Ectodermal cell (in vitro differentiated cells): ENCODE measurements around the gene FPGT.

Experiments
- H3K27ac ChIP-seq: 2 replicates; pipeline ENCODE4 v1.7.0; 2013; ENCODE audit warnings: mild to moderate bottlenecking, low read depth, low read length; ENCODE audit not compliant: insufficient read depth, poor library complexity, severe bottlenecking
- H3K27me3 ChIP-seq: 2 replicates; pipeline ENCODE4 v1.7.0; 2013; ENCODE audit warnings: mild to moderate bottlenecking, low read length; ENCODE audit not compliant: insufficient read depth, control insufficient read depth, poor library complexity, severe bottlenecking
- H3K36me3 ChIP-seq: one replicate; pipeline ENCODE4 v1.7.0; 2013; ENCODE audit warnings: low read length; ENCODE audit not compliant: control insufficient read depth, insufficient read depth
- H3K4me1 ChIP-seq: one replicate; pipeline ENCODE4 v1.7.0; 2013; ENCODE audit warnings: low read length; ENCODE audit not compliant: control insufficient read depth, insufficient read depth
- H3K4me3 ChIP-seq: 2 replicates; pipeline ENCODE4 v1.7.0; 2013; ENCODE audit warnings: low read depth, low read length, control low read depth; ENCODE audit not compliant: insufficient read depth
- H3K9me3 ChIP-seq: 2 replicates; pipeline ENCODE4 v1.7.0; 2013; ENCODE audit warnings: mild to moderate bottlenecking, low read length, moderate library complexity; ENCODE audit not compliant: control insufficient read depth
- WGBS, 2 experiments: methylation state at CpG; one replicate each; pipeline ENCODE4 v1.1.7; 2013; ENCODE audit warnings: missing lambda C conversion rate in 2 of 2; 5-methylcytosine and 5-hydroxymethylcytosine counted together

Gene FPGT

GRCh38 chr1:74205266-74205665 is 7.2 kb downstream of the FPGT start:
- 88 to 100% methylated on average over 2 of the region's 2 CpGs for WGBS, 2 experiments
- no peaks in the 10 kb centered on the region for H3K27me3 ChIP-seq
- no peaks in the 10 kb centered on the region for H3K4me1 ChIP-seq
- H3K4me3 ChIP-seq, result no peak overlapping the region
- no peaks in the 10 kb centered on the region for H3K36me3 ChIP-seq
- no peak overlapping the region for H3K27ac ChIP-seq
- no peaks in the 10 kb centered on the region for H3K9me3 ChIP-seq

GRCh38 chr1:74215229-74215628 is 17.2 kb downstream of the FPGT start:
- no peaks in the 10 kb centered on the region for H3K9me3 ChIP-seq
- H3K4me1 ChIP-seq, result peaks cover 4% of the 10 kb centered on the region
- H3K27me3 ChIP-seq, result no peaks in the 10 kb centered on the region
- 100% methylated on average over 1 of the region's 1 CpG for WGBS, 2 experiments
- H3K4me3 ChIP-seq, result no peak overlapping the region
- no peaks in the 10 kb centered on the region for H3K36me3 ChIP-seq
- no peak overlapping the region for H3K27ac ChIP-seq

GRCh38 chr1:74222701-74223100 is 24.7 kb downstream of the FPGT start:
- Histone ChIP-seq H3K27ac (no peak overlapping the region), H3K36me3 (no peaks in the 10 kb centered on the region), H3K4me1 (no peaks in the 10 kb centered on the region), H3K4me3 (no peak overlapping the region), H3K27me3 (no peaks in the 10 kb centered on the region), H3K9me3 (no peaks in the 10 kb centered on the region)
- WGBS, 2 experiments, result 90 to 92% methylated on average over 5 of the region's 5 CpGs

- no peaks in the 10 kb centered on the region for H3K9me3 ChIP-seq
- no peaks in the 10 kb centered on the region for H3K27me3 ChIP-seq
- H3K4me1 ChIP-seq, result no peaks in the 10 kb centered on the region
- no peaks in the 10 kb centered on the region for H3K36me3 ChIP-seq
- WGBS, 2 experiments, result 90 to 92% methylated on average over 3 of the region's 3 CpGs
- H3K4me3 ChIP-seq, result no peak overlapping the region
- no peak overlapping the region for H3K27ac ChIP-seq
Measured at GRCh38 chr1:74223453-74223852, 25.4 kb downstream of the FPGT start.

- no peak within 1 kb of the TSS for H3K4me3 ChIP-seq
- no peaks in the 10 kb centered on the region for H3K4me1 ChIP-seq
- no peaks in the 10 kb centered on the region for H3K9me3 ChIP-seq
- H3K36me3 ChIP-seq, result no peaks in the 10 kb centered on the region
- H3K27ac ChIP-seq, result no peak within 1 kb of the TSS
- no peaks in the 10 kb centered on the region for H3K27me3 ChIP-seq
- 87 to 91% methylated on average over 2 of the region's 2 CpGs for WGBS, 2 experiments
Measured at GRCh38 chr1:74235153-74235552, 37.1 kb downstream of the FPGT start, which contains the start of gene TNNI3K. Gene TNNI3K, plus strand, starts transcription at chr1:74235387. Its CDS starts 65 bp downstream, at chr1:74235452.

- no peaks in the 10 kb centered on the region for H3K4me1 ChIP-seq
- H3K9me3 ChIP-seq, result no peaks in the 10 kb centered on the region
- no peak overlapping the region for H3K27ac ChIP-seq
- 94 to 95% methylated on average over 3 of the region's 3 CpGs for WGBS, 2 experiments
- no peaks in the 10 kb centered on the region for H3K27me3 ChIP-seq
- no peak overlapping the region for H3K4me3 ChIP-seq
- no peaks in the 10 kb centered on the region for H3K36me3 ChIP-seq
Measured at GRCh38 chr1:74236440-74236839, 38.4 kb downstream of the FPGT start.

- Histone ChIP-seq H3K4me3 (no peak overlapping the region), H3K4me1 (no peaks in the 10 kb centered on the region), H3K27ac (no peak overlapping the region), H3K9me3 (no peaks in the 10 kb centered on the region), H3K36me3 (no peaks in the 10 kb centered on the region), H3K27me3 (no peaks in the 10 kb centered on the region)
- WGBS, 2 experiments, result 77 to 100% methylated on average over 1 of the region's 1 CpG
Measured at GRCh38 chr1:74237035-74237434, 39.0 kb downstream of the FPGT start.

- WGBS, 2 experiments, result 94 to 97% methylated on average over 3 of the region's 4 CpGs
- H3K36me3 ChIP-seq, result no peaks in the 10 kb centered on the region
- H3K9me3 ChIP-seq, result no peaks in the 10 kb centered on the region
Measured at GRCh38 chr1:74237787-74238186, 39.7 kb downstream of the FPGT start.

GRCh38 chr1:74245168-74245772 is 47.2 kb downstream of the FPGT start:
- H3K27me3 ChIP-seq, result no peaks in the 10 kb centered on the region
- WGBS, 2 experiments, result 0% methylated on average over 2 of the region's 2 CpGs
- H3K36me3 ChIP-seq, result no peaks in the 10 kb centered on the region
- peaks cover 4% of the 10 kb centered on the region for H3K9me3 ChIP-seq
- peak overlapping the region; percentile 64 for H3K27ac ChIP-seq
- peaks cover 21% of the 10 kb centered on the region for H3K4me1 ChIP-seq
- H3K4me3 ChIP-seq, result no peak overlapping the region

More at GRCh38 chr1:74237787-74238186, 39.7 kb downstream of the FPGT start:
- H3K4me3 ChIP-seq, result no peak overlapping the region
- H3K4me1 ChIP-seq, result no peaks in the 10 kb centered on the region
- no peaks in the 10 kb centered on the region for H3K27me3 ChIP-seq
- no peak overlapping the region for H3K27ac ChIP-seq

GRCh38 chr1:74246315-74246714 is 48.3 kb downstream of the FPGT start:
- Histone ChIP-seq H3K36me3 (no peaks in the 10 kb centered on the region), H3K4me1 (peaks cover 21% of the 10 kb centered on the region), H3K27me3 (no peaks in the 10 kb centered on the region), H3K9me3 (peaks cover 4% of the 10 kb centered on the region), H3K27ac (no peak overlapping the region), H3K4me3 (no peak overlapping the region)
- WGBS, 2 experiments, result 88 to 91% methylated on average over 1 to 2 of the region's 2 CpGs
